Measurements from ENCODE around the gene LRRIQ3.

GRCh38 chr1:74003806-74004205 is 194.2 kb downstream of the LRRIQ3 start:
- TF ChIP-seq CTCF (IDR thresholded peaks at IDR 0.05) = no peak
- TF ChIP-seq POLR2A (IDR thresholded peaks at IDR 0.05) = no peak
